ENCODE results near the gene CXCL11. TPM values are rescaled to one million over a fixed set of nuclear protein-coding genes. Genes with fewer than 3 reads are reported as not detected.

Gene CXCL11
- polyA plus RNA-seq, 2 of the 4 experiments (the other 2 are of a cell fraction): not detected

GRCh38 chr4:76028350-76028765 lies 7.5 kb downstream of the CXCL11 start:
- peak overlapping the region; percentile 28; the same call in 1 of the 3 replicates for H3K4me2 ChIP-seq

GRCh38 chr4:76024065-76024464 lies 11.8 kb downstream of the CXCL11 start:
- no peak overlapping the region for H3K4me3 ChIP-seq
- H3K4me2 ChIP-seq: no peak overlapping the region
- ChIA-PET CTCF (interaction anchor here (1.6 kb wide), 1 partner anchor 28 kb away, joined by 7 read pairs; no protein-coding TSS in a partner anchor), POLR2A (no interaction called here)
- ATAC-seq (no peak), DNase-seq (ENCODE audit: low read depth in 1 of 2, low spot score in 1 of 2) (no peak), FAIRE-seq (no peak)
- no peak overlapping the region for H3K27ac ChIP-seq
- no peaks in the 10 kb centered on the region for H3K9me3 ChIP-seq
- H3K4me1 ChIP-seq: no peaks in the 10 kb centered on the region
- TF ChIP-seq ZSCAN20 (CRISPR knock-in tag; IDR thresholded peaks at IDR 0.05) (no peak), ATOH8 (CRISPR knock-in tag; IDR thresholded peaks at IDR 0.05; ENCODE audit: low read depth) (no peak), HES2 (IDR thresholded peaks at IDR 0.05) (no peak), CHD2 (IDR thresholded peaks at IDR 0.05; ENCODE audit: low read length, partially characterized antibody) (no peak), HOXA7 (CRISPR knock-in tag; IDR thresholded peaks at IDR 0.05) (no peak), SMC3 (IDR thresholded peaks at IDR 0.05) (no peak), SREBF2 (IDR thresholded peaks at IDR 0.05) (no peak), FOSB (CRISPR knock-in tag; IDR thresholded peaks at IDR 0.05) (no peak), BCL3 (IDR thresholded peaks at IDR 0.05) (no peak), CBX2 (IDR thresholded peaks at IDR 0.05; ENCODE audit: borderline replicate concordance, low read depth) (no peak), ZNF302 (CRISPR knock-in tag; IDR thresholded peaks at IDR 0.05) (no peak), REST (IDR thresholded peaks at IDR 0.05) (no peak)
- WGBS (ENCODE audit: missing lambda C conversion rate): 75% methylated on average over 4 of the region's 4 CpGs

More at GRCh38 chr4:76028350-76028765, 7.5 kb downstream of the CXCL11 start:
- no peak for DNase-seq (ENCODE audit: low read depth in 1 of 2, low spot score in 1 of 2)
- ATAC-seq: no peak
- POLR2A ChIA-PET: no interaction called here
- Histone ChIP-seq H3K4me3 (no peak overlapping the region), H3K27ac (no peak overlapping the region), H3K9me3 (no peaks in the 10 kb centered on the region), H3K4me1 (no peaks in the 10 kb centered on the region)
- TF ChIP-seq JUNB (IDR thresholded peaks at IDR 0.05) (no peak), ELK1 (IDR thresholded peaks at IDR 0.05; ENCODE audit: low read depth, low read length) (no peak), FOSB (CRISPR knock-in tag; IDR thresholded peaks at IDR 0.05) (no peak), ESRRA (IDR thresholded peaks at IDR 0.05; ENCODE audit: borderline replicate concordance, low read length) (no peak), NR3C1 (IDR thresholded peaks at IDR 0.05) (no peak), PBX3 (IDR thresholded peaks at IDR 0.05) (no peak)
- no peak for FAIRE-seq
- 38% methylated on average over 6 of the region's 6 CpGs for WGBS (ENCODE audit: missing lambda C conversion rate)
- CTCF ChIA-PET: no interaction called here

Data from A549 (cell line).